H1 (cell line): ENCODE results near the gene PTPA. TPM values are rescaled to one million over a fixed set of nuclear protein-coding genes. Genes with fewer than 3 reads are reported as not detected.

ENCODE experiments used
- CBX8 ChIP-seq: fragments of 300-800, 300-1000 bp; sonication (generic); IDR thresholded peaks from 2 replicates; pipeline ENCODE4 v1.7.1; 2016; ENCODE audit warnings: low read depth, low read length, borderline replicate concordance
- JUND ChIP-seq: IDR thresholded peaks from 2 replicates; pipeline ENCODE4 v1.6.1; 2011; ENCODE audit warnings: mild to moderate bottlenecking, improper control_type of control experiment, low read length
- POU5F1 ChIP-seq: IDR thresholded peaks from 2 replicates; pipeline ENCODE4 v1.6.1; 2011; ENCODE audit warnings: low read depth, mild to moderate bottlenecking, low read length, moderate library complexity
- RXRA ChIP-seq: IDR thresholded peaks from 2 replicates; pipeline ENCODE4 v1.6.1; 2011; ENCODE audit warnings: low read depth, mild to moderate bottlenecking, low read length, moderate library complexity; ENCODE audit not compliant: insufficient read depth
- SIRT6 ChIP-seq: IDR thresholded peaks from one replicate; pipeline ENCODE4 v1.7.1; 2012; ENCODE audit warnings: low read length, inconsistent platforms
- SRF ChIP-seq: IDR thresholded peaks from 2 replicates; pipeline ENCODE4 v1.6.1; 2011; ENCODE audit warnings: mild to moderate bottlenecking, low read depth, low read length, moderate library complexity
- TAF7 ChIP-seq: optimal IDR thresholded peaks from 2 replicates; pipeline ENCODE3; 2011; ENCODE audit warnings: low read depth, mild to moderate bottlenecking, inconsistent platforms, low read length, moderate library complexity, borderline replicate concordance
- polyA plus RNA-seq, 7 experiments: library from polyadenylated mRNA; depleted of rRNA in 3 of 7; stranded (reverse) in 5 of 7; unstranded in 2 of 7; fragments of >200 nt in 5 of 7; fragments of 200-250 nt in 2 of 7; gene quantifications; 1 replicate in 5 of 7; 2 replicates in 1 of 7; 4 replicates in 1 of 7; pipeline versions ENCODE4 v1.2.1 to v1.2.3, GENCODE V29; 2011 to 2013; ENCODE audit warnings: missing spikeins in 2 of 7, mixed read lengths in 2 of 7
- total RNA-seq: library from RNA; stranded (reverse); fragmentation: NEBNext Ultra II Directional; extraction: Animal tissue kit (Norgen Biotek cat#: 25700); gene quantifications from 2 replicates; pipeline ENCODE4 v1.2.1, GENCODE V29; 2021
- TF ChIP-seq, protein P1 (sequence below): IDR thresholded peaks from 2 replicates; pipeline ENCODE4 v1.6.1; 2012; ENCODE audit warnings: inconsistent platforms

PTPA gene
- total and polyA plus RNA-seq, 2 of the 8 experiments (the other 6 are each of a cell fraction or from before 2014, with no cell fraction given): 114 to 145 TPM

GRCh38 chr9:129194221-129194620 is 83.0 kb downstream of the PTPA start (continued):
- TF ChIP-seq, protein P1, sequence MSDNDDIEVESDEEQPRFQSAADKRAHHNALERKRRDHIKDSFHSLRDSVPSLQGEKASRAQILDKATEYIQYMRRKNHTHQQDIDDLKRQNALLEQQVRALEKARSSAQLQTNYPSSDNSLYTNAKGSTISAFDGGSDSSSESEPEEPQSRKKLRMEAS: no peak
- TF ChIP-seq JUND: no peak
- TF ChIP-seq SRF: no peak
- no peak for TF ChIP-seq CBX8
- TF ChIP-seq SIRT6: no peak
- TF ChIP-seq POU5F1: no peak
- no peak for TF ChIP-seq RXRA
- TF ChIP-seq TAF7: no peak
